Osteoblast (primary cell): ENCODE results near the gene ZNF587. TPM values are rescaled to one million over a fixed set of nuclear protein-coding genes. Genes with fewer than 3 reads are reported as not detected.

Experiments
- DNase-seq: peaks from one replicate; pipeline ENCODE4 v3.0.0; 2011; ENCODE audit warnings: low spot score, mixed read lengths; ENCODE audit not compliant: insufficient read length; ENCODE audit errors: missing footprints
- H2AFZ ChIP-seq: 2 replicates; pipeline ENCODE4 v1.6.0; 2011; ENCODE audit warnings: mild to moderate bottlenecking, low read length
- H3K27ac ChIP-seq: 2 replicates; pipeline ENCODE4 v1.5.1; 2011; ENCODE audit warnings: mild to moderate bottlenecking, low read depth, low read length, moderate library complexity
- H3K27me3 ChIP-seq: 2 replicates; pipeline ENCODE4 v1.6.0; 2012; ENCODE audit warnings: mild to moderate bottlenecking, control low read depth, inconsistent platforms, low read length, moderate library complexity; ENCODE audit not compliant: insufficient read depth
- H3K36me3 ChIP-seq: 2 replicates; pipeline ENCODE4 v1.5.1; 2011; ENCODE audit warnings: mild to moderate bottlenecking, low read length, control low read depth, moderate library complexity; ENCODE audit not compliant: insufficient read depth
- H3K4me1 ChIP-seq: 2 replicates; pipeline ENCODE4 v1.5.1; 2011; ENCODE audit warnings: mild to moderate bottlenecking, low read length, control low read depth, moderate library complexity; ENCODE audit not compliant: insufficient read depth
- H3K4me2 ChIP-seq: 2 replicates; pipeline ENCODE4 v1.6.0; 2011; ENCODE audit warnings: mild to moderate bottlenecking, low read length; ENCODE audit not compliant: insufficient read depth
- H3K4me3 ChIP-seq: fragments of 200-600 bp; sonication (generic); 3 replicates; pipeline ENCODE4 v1.5.1; 2012; ENCODE audit warnings: mild to moderate bottlenecking, low read length, inconsistent platforms; ENCODE audit not compliant: insufficient read depth
- H3K79me2 ChIP-seq: 2 replicates; pipeline ENCODE4 v1.6.0; 2012; ENCODE audit warnings: mild to moderate bottlenecking, low read length, control low read depth, inconsistent platforms; ENCODE audit not compliant: insufficient read depth
- H3K9me3 ChIP-seq: 2 replicates; pipeline ENCODE4 v1.5.1; 2011; ENCODE audit warnings: low read depth, low read length, control low read depth
- H4K20me1 ChIP-seq: 2 replicates; pipeline ENCODE4 v1.6.0; 2012; ENCODE audit warnings: mild to moderate bottlenecking, low read length, control low read depth; ENCODE audit not compliant: insufficient read depth
- total RNA-seq: library from RNA; depleted of rRNA; stranded (reverse); fragments of >200 nt; gene quantifications from 2 replicates; pipeline ENCODE4 v1.2.3, GENCODE V29; 2012
- TF ChIP-seq, protein P1 (sequence below): IDR thresholded peaks from 2 replicates; pipeline ENCODE4 v1.5.1; 2011; ENCODE audit warnings: mild to moderate bottlenecking, low read depth, low read length, moderate library complexity; ENCODE audit errors: extremely low read depth

Gene ZNF587
- total RNA-seq, 1 donor, result 26.4 TPM

DNA sequence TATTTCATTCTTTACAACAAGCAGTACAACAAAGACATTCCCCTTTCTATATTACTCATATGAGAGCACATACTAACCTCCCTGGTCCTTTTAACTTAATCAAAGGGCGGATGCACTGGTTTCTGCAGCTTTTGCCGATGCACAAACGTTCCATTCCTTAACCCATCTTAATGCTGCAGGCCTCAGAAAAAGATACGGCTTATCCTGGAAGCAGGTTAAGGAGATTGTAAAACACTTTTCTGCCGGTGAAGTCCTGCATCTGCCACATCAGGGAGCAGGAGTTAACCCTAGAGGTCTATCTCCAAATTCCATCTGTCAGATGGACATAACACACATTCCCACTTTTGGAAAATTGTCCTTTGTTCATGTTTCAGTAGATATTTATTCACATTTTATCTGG is 50.7 kb downstream of the ZNF587 start:
- no peak overlapping the region for H3K4me3 ChIP-seq
- H3K27ac ChIP-seq, result no peak overlapping the region
- H3K79me2 ChIP-seq, result no peaks in the 10 kb centered on the region
- DNase-seq, result peak; percentile 3
- H3K36me3 ChIP-seq, result no peaks in the 10 kb centered on the region
- peaks cover 5% of the 10 kb centered on the region for H4K20me1 ChIP-seq
- no peak overlapping the region for H3K4me2 ChIP-seq
- no peaks in the 10 kb centered on the region for H3K4me1 ChIP-seq
- H3K9me3 ChIP-seq, result no peaks in the 10 kb centered on the region
- no peaks in the 10 kb centered on the region for H3K27me3 ChIP-seq
- TF ChIP-seq, protein P1, sequence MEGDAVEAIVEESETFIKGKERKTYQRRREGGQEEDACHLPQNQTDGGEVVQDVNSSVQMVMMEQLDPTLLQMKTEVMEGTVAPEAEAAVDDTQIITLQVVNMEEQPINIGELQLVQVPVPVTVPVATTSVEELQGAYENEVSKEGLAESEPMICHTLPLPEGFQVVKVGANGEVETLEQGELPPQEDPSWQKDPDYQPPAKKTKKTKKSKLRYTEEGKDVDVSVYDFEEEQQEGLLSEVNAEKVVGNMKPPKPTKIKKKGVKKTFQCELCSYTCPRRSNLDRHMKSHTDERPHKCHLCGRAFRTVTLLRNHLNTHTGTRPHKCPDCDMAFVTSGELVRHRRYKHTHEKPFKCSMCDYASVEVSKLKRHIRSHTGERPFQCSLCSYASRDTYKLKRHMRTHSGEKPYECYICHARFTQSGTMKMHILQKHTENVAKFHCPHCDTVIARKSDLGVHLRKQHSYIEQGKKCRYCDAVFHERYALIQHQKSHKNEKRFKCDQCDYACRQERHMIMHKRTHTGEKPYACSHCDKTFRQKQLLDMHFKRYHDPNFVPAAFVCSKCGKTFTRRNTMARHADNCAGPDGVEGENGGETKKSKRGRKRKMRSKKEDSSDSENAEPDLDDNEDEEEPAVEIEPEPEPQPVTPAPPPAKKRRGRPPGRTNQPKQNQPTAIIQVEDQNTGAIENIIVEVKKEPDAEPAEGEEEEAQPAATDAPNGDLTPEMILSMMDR, result no peak
- H2AFZ ChIP-seq, result no peak overlapping the region

DNA sequence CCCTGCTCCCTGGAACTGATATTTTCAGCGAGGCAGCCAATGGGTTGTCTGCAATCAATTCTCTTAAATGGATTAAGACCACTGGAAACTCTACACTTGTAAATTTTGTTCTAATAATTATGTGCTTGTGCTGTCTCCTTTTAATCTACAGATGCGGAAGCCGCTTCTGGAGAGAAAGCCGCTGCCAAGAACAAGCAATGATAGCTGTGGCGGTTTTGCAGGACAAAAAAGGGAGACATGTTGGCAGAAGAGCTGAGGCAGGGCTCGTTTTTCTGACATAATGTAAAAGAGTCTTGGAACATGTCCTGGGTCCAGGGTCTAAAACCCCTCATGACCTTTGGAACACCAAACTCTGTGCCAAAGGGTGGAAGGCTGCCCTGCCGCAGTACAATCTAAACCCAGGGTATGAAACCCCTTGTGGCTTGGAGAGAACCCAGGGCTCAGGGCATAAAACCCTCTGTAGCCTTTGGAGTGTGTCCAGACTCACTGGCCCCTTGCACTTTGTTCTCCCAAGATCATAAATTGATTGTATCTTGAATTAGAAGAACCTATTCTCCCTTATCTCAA is 54.0 kb downstream of the ZNF587 start:
- H3K4me1 ChIP-seq, result no peaks in the 10 kb centered on the region
- H3K27me3 ChIP-seq, result no peaks in the 10 kb centered on the region
- H3K79me2 ChIP-seq, result no peaks in the 10 kb centered on the region
- no peak for DNase-seq
- TF ChIP-seq, protein P1, result no peak
- no peak overlapping the region for H2AFZ ChIP-seq
- H4K20me1 ChIP-seq, result peaks cover 5% of the 10 kb centered on the region
- no peak overlapping the region for H3K27ac ChIP-seq
- H3K36me3 ChIP-seq, result peaks cover 7% of the 10 kb centered on the region
- H3K4me2 ChIP-seq, result peak overlapping the region; percentile 36
- no peak overlapping the region for H3K4me3 ChIP-seq
- H3K9me3 ChIP-seq, result peaks cover 4% of the 10 kb centered on the region

DNA sequence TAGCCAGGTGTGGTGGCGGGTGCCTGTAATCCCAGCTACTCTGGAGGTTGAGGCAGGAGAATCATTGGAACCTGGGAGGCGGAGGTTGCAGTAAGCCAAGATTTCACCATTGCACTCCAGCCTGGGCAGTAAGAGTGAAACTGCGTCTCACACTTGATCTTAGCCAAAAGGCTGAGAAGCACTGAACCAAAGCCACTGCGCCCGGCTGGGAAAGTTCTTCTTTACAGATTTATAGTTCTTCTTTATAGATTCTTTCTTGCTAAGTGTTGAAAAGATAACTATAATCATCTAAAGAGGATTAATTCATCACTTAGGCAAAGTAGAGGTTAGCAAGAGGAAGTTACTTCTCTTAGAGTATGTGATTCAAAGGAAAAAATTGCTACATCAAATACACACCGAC is 55.6 kb downstream of the ZNF587 start:
- Histone ChIP-seq H3K36me3 (peaks cover 12% of the 10 kb centered on the region), H3K9me3 (peaks cover 6% of the 10 kb centered on the region), H3K27ac (no peak overlapping the region), H3K79me2 (no peaks in the 10 kb centered on the region), H3K4me1 (no peaks in the 10 kb centered on the region), H3K27me3 (no peaks in the 10 kb centered on the region), H4K20me1 (peaks cover 5% of the 10 kb centered on the region), H3K4me3 (no peak overlapping the region), H2AFZ (no peak overlapping the region), H3K4me2 (no peak overlapping the region)
- no peak for DNase-seq
- TF ChIP-seq, protein P1, result no peak

DNA sequence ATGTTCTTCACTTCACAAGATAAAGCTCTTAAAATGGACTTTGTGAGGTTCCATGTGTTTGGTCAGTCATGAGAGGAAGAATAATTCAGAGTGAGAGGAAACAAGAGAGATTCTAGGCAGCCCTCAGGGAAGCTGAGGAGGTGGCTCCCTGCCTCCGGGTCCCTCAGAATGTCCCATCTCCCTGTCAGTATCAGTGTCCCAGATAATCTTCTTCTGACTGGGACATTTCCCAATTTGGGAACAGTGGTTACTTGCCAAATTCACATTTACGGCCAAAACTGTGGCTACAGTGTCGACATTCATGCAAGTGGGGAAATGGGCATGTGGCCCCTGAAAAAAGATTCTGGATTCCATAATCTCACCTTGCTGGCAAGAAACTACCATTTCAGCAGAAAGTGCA is 57.7 kb downstream of the ZNF587 start:
- Histone ChIP-seq H3K36me3 (peaks cover 26% of the 10 kb centered on the region), H3K27ac (no peak overlapping the region), H3K4me3 (no peak overlapping the region), H3K9me3 (peaks cover 6% of the 10 kb centered on the region), H2AFZ (no peak overlapping the region), H3K79me2 (peaks cover 10% of the 10 kb centered on the region), H4K20me1 (peaks cover 5% of the 10 kb centered on the region), H3K4me1 (no peaks in the 10 kb centered on the region), H3K27me3 (no peaks in the 10 kb centered on the region), H3K4me2 (no peak overlapping the region)
- TF ChIP-seq, protein P1, result no peak
- no peak for DNase-seq
